C4-2B (cell line): ENCODE results near the gene POLG2.
"Not testable (repeated sequence)": the region's sequence is repeated elsewhere in the genome, so short reads cannot be mapped to it uniquely, and the experiment has no call there.

Source experiments
- H3K27ac ChIP-seq: fragments of 450-650 bp; 2 replicates; pipeline ENCODE4 v1.5.1; 2017
- CTCF ChIP-seq: fragments of 450-650 bp; conservative IDR thresholded peaks from 2 replicates; pipeline ENCODE4 v1.5.1; 2017; ENCODE audit warnings: mild to moderate bottlenecking
- ZFX ChIP-seq: fragments of 450-650 bp; IDR thresholded peaks from 2 replicates; pipeline ENCODE4 v1.6.1; 2017

Gene POLG2

GRCh38 chr17:64480951-64481350 is 15.9 kb downstream of the POLG2 start:
- no peak overlapping the region for H3K27ac ChIP-seq
- TF ChIP-seq CTCF, result no peak
- TF ChIP-seq ZFX, result no peak

- H3K27ac ChIP-seq, result no peak overlapping the region
- TF ChIP-seq ZFX (no peak), CTCF (no peak)
Observed at GRCh38 chr17:64477849-64478248, 19.0 kb downstream of the POLG2 start.

GRCh38 chr17:64472564-64472963 is 24.3 kb downstream of the POLG2 start:
- no peak for TF ChIP-seq ZFX
- TF ChIP-seq CTCF, result no peak
- no peak overlapping the region for H3K27ac ChIP-seq

GRCh38 chr17:64471440-64471839 is 25.4 kb downstream of the POLG2 start:
- TF ChIP-seq ZFX (no peak), CTCF (no peak)
- no peak overlapping the region for H3K27ac ChIP-seq

GRCh38 chr17:64470625-64471024 is 26.2 kb downstream of the POLG2 start:
- no peak for TF ChIP-seq ZFX
- TF ChIP-seq CTCF, result no peak

GRCh38 chr17:64466834-64467233 is 30.0 kb downstream of the POLG2 start:
- H3K27ac ChIP-seq, result not testable (repeated sequence)

More at GRCh38 chr17:64470625-64471024, 26.2 kb downstream of the POLG2 start:
- H3K27ac ChIP-seq, result no peak overlapping the region

GRCh38 chr17:64466019-64466735 is 30.7 kb downstream of the POLG2 start:
- TF ChIP-seq CTCF, result no peak
- no peak for TF ChIP-seq ZFX
- no peak overlapping the region for H3K27ac ChIP-seq

- TF ChIP-seq CTCF (no peak), ZFX (no peak)
- no peak overlapping the region for H3K27ac ChIP-seq
Observed at GRCh38 chr17:64461788-64462187, 35.1 kb downstream of the POLG2 start.
